Lower leg skin (tissue), 4 donors: ENCODE data around the gene SMIM27. TPM values are rescaled to one million over a fixed set of nuclear protein-coding genes. Genes with fewer than 3 reads are reported as not detected.

ENCODE experiments used
- DNase-seq, 2 donors: peaks; one replicate each; pipeline ENCODE4 v3.0.0-alpha.2; 2019; ENCODE audit warnings: low spot score in 2 of 2
- H3K4me3 ChIP-seq: fragments of 200-600 bp; sonication (generic); 2 replicates; pipeline ENCODE4 v1.5.1; 2017; ENCODE audit warnings: mild to moderate bottlenecking, low read depth; ENCODE audit not compliant: poor library complexity, severe bottlenecking
- POLR2A ChIP-seq, 2 donors: fragments of 450-650 bp; IDR thresholded peaks; one replicate each; pipeline ENCODE4 v1.6.1; 2016 to 2017; ENCODE audit warnings: antibody characterized with exemption in 2 of 2, mild to moderate bottlenecking in 1 of 2, moderate library complexity in 1 of 2
- WGBS, 2 donors: methylation state at CpG; one replicate each; pipeline ENCODE4 v1.1.5; 2018; 5-methylcytosine and 5-hydroxymethylcytosine counted together
- intact Hi-C: fragments of 100-400 bp; cut with DNase I; formaldehyde crosslinking; loops from one replicate; pipeline ENCODE4 v1.15.0; 2023; ENCODE audit warnings: low total_unique reads
- total RNA-seq, 4 donors: library from RNA; depleted of rRNA; stranded (reverse); fragments of >200 nt; gene quantifications; one replicate each; pipeline ENCODE4 v1.1.0, GENCODE V29; 2016
- TF ChIP-seq, protein P1 (sequence below), 3 donors: fragments of 450-650 bp; IDR thresholded peaks; one replicate each; pipeline ENCODE4 v1.5.1; 2016; ENCODE audit warnings: antibody characterized with exemption in 3 of 3, mild to moderate bottlenecking in 3 of 3, moderate library complexity in 2 of 3

SMIM27 gene, protein sequence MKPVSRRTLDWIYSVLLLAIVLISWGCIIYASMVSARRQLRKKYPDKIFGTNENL
- 1 to 10 TPM; 4.2 to 9.5 (median 7.0) TPM for total RNA-seq

GRCh38 chr9:32552172-32552872 is at the start of gene SMIM27, which contains the start of gene TOPORS:
Gene SMIM27 (plus strand): TSS chr9:32552327. CDS start chr9:32552435, 108 bp downstream.
Gene TOPORS (minus strand): TSS chr9:32552586. CDS start chr9:32552436, 150 bp downstream.
- intact Hi-C loops = no loop called here
- H3K4me3 ChIP-seq = peak within 1 kb of the TSS; percentile 66
- WGBS, 2 donors = 0% methylated on average over 45 to 46 of the region's 46 CpGs
- peak; percentile 83 to 98 for DNase-seq
- TF ChIP-seq, protein P1, sequence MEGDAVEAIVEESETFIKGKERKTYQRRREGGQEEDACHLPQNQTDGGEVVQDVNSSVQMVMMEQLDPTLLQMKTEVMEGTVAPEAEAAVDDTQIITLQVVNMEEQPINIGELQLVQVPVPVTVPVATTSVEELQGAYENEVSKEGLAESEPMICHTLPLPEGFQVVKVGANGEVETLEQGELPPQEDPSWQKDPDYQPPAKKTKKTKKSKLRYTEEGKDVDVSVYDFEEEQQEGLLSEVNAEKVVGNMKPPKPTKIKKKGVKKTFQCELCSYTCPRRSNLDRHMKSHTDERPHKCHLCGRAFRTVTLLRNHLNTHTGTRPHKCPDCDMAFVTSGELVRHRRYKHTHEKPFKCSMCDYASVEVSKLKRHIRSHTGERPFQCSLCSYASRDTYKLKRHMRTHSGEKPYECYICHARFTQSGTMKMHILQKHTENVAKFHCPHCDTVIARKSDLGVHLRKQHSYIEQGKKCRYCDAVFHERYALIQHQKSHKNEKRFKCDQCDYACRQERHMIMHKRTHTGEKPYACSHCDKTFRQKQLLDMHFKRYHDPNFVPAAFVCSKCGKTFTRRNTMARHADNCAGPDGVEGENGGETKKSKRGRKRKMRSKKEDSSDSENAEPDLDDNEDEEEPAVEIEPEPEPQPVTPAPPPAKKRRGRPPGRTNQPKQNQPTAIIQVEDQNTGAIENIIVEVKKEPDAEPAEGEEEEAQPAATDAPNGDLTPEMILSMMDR (IDR thresholded peaks at IDR 0.05) = no peak
- TF ChIP-seq POLR2A (IDR thresholded peaks at IDR 0.05) = no peak

DNA sequence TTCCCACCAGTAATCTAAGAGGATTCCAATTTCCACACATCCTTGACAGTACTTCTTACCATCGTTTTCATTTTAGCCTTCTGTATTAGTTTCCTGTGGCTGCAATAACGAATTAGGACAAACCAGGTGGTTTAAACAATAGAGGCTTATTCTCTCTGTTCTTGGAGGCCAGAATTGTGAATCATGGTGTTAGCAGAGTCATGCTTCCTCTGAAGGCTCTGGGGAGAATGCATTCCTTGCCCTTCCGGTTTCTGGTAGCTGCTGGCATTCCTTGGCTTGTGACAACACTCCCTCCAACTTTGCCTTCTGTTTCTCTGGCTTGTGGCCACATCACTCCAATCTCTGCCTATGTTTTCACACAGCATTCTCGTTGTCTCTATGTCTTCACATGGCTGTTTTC is 49.7 kb upstream of the SMIM27 start:
- intact Hi-C loops = no loop called here
- TF ChIP-seq, protein P1 (IDR thresholded peaks at IDR 0.05) = no peak
- TF ChIP-seq POLR2A (IDR thresholded peaks at IDR 0.05) = no peak
- WGBS, 2 donors = 61 to 70% methylated on average over 4 of the region's 4 CpGs
- DNase-seq = no peak
- H3K4me3 ChIP-seq = no peak overlapping the region

- intact Hi-C loops = no loop called here
- no peak for DNase-seq
- TF ChIP-seq POLR2A (IDR thresholded peaks at IDR 0.05) = no peak
- TF ChIP-seq, protein P1 (IDR thresholded peaks at IDR 0.05) = no peak
- no peak overlapping the region for H3K4me3 ChIP-seq
- WGBS, 2 donors = 90 to 92% methylated on average over 3 of the region's 3 CpGs
Observed at GRCh38 chr9:32503008-32503407, 49.1 kb upstream of the SMIM27 start.

- TF ChIP-seq, protein P1 (IDR thresholded peaks at IDR 0.05) = no peak
- no peak for DNase-seq
- intact Hi-C loops = no loop called here
- WGBS, 2 donors = 100% methylated on average over 1 of the region's 1 CpG
- H3K4me3 ChIP-seq = no peak overlapping the region
Observed at GRCh38 chr9:32508728-32509127, 43.4 kb upstream of the SMIM27 start.

DNA sequence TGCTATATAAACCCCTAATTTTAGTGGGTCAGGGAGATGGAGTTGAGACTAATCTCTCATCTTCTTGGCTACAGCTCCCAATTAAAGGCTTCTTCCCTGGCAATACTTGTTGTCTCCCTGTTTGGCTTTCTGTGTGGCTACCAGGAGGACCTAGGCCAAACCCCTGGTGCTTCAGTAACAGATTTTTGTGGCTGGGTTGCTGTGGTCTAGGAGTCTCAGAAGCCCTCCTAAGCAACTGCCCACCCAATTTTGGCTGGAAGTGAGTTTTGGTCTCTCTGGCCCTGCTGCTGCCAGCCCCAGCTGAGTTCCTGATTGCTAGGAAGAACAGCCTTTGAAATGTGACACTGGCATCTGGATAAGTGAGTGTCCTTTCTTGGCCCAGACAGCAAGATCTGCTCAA is 35.9 kb upstream of the SMIM27 start:
- TF ChIP-seq, protein P1 (IDR thresholded peaks at IDR 0.05) = no peak
- TF ChIP-seq POLR2A (IDR thresholded peaks at IDR 0.05) = no peak
- no peak for DNase-seq
- intact Hi-C loops = no loop called here
- no peak overlapping the region for H3K4me3 ChIP-seq

DNA sequence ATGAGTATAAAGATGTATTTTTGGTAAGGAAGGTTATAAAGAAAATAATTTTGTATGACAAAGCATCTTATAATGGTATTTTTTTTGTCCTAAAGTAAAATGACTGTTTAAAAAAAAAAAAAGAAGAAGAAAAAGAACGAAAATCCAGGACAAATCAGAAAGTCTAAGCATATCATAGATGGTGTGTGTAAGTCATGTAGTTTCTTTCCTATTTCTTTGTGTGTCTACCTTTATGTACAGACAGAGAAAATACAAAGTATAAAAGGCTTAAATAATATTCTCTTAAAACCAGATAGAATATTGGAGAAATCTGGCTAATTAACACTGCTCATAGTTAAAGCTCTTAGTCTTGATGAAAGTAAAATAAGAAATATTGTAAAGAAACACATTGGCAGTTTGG is 33.9 kb upstream of the SMIM27 start:
- intact Hi-C loops = no loop called here
- H3K4me3 ChIP-seq = no peak overlapping the region
- TF ChIP-seq POLR2A (IDR thresholded peaks at IDR 0.05) = no peak
- TF ChIP-seq, protein P1 (IDR thresholded peaks at IDR 0.05) = no peak
- no peak for DNase-seq
- WGBS, 2 donors = 94 to 97% methylated on average over 1 of the region's 1 CpG
